ENCODE measurements around the gene CSNK1E. TPM values are rescaled to one million over a fixed set of nuclear protein-coding genes. Genes with fewer than 3 reads are reported as not detected.

The CSNK1E gene
- total RNA-seq, 2 experiments from 2014 or later, result 124 to 131 TPM

DNA sequence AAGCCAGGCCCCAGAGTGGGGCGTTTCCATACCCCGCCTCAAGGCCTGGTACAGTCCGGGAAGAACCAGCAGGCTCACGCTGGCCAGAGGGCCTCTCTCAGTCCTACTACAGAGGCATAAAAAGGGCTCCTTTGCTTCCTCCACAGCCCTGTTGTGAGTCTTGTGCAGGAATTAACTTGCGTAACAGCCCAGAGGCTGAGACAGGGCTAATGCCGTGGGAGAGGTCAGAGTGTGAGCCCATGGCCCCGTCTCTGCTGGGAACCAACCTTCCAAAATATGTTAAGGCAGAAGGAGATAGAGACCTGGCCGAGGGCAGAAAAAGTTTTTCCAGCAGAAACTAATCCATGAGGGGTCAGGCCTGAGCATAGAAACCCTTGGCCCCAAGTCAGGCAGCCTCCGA is 24.5 kb downstream of the CSNK1E start:
- ChIA-PET CTCF (no interaction called here), POLR2A (no interaction called here)

DNA sequence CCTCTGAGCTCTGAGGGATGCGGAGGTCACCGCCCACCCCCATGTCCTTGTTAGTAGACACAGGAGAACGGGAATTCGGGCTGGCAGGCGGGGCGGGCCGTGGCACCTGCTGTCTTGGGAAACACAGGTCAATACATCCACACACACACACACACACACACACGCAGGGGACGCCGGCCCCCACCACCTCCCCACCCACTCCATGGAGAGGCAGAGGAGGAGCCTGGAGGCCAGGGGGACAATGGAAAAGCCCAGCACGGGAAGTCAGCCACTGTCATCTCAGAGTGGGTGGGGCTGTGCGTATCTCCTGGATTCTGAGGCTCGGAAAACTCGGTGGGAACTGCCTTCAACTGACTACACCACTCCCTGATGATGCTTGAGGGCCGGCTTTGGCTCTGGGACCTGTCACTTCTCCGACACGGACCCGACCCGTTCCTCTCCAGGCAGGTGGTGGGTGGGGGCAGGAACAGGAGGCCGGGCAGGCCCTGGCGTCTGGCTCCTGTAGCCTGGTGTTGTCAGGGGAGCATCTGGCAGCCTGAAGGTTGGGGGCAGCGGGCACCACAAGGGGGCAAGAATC is 25.9 kb downstream of the CSNK1E start:
- CTCF ChIA-PET, result no interaction called here
- POLR2A ChIA-PET, result interaction anchor here (0.7 kb wide), 1 partner anchor 374 kb away, joined by 4 read pairs; no protein-coding TSS in a partner anchor

DNA sequence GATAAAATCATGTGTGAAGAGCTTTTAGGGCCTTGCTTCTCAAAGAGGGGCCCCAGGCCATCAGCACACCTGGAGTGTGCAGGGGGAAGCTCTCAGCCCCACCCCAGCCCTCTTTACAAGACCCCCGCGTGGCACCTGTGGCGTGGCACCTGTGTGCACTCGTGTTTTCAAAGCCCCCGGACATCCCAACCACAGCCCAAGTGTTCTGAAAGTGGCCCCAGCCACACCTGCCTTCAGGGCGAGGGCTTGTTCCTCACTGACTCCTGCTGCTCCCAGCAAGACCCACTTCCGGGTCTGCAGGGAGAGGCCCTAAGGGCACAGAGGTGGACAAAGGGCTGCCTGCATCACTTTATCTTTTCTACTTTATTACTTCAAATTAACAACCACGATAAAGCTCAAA is 26.9 kb downstream of the CSNK1E start:
- POLR2A ChIA-PET, result interaction anchor here (0.7 kb wide), 1 partner anchor 373 kb away, joined by 4 read pairs; no protein-coding TSS in a partner anchor

DNA sequence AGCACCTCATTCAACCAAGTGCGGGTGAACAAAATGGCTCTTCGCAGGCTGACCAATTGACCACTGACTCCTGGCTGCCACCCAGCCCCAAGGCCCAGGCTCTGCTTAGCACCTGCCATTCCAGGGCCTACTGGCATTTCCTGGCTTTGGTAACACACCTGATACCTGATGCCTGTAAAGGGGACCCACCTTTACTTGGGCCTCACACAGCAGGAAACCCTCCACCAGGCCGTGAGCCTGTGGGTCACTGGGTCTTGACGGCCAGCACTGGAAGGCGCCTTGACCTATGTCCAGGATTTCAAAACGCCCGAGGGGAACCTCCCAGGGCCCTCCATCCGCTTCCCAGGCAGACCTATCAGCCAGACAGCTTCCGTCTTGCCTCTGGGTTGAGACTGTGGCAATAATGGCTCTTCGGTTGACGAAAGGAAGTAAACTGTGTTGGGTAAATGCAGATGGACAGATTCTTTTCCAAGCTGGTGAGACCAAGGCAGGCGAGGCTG is 27.6 kb downstream of the CSNK1E start:
- ChIA-PET CTCF (interaction anchor here (0.5 to 1.4 kb wide), 2 partner anchors 24 to 225 kb away, joined by 3 read pairs; no protein-coding TSS in a partner anchor), POLR2A (no interaction called here)

More for the DNA sequence above, 26.9 kb downstream of the CSNK1E start:
- CTCF ChIA-PET, result interaction anchor here (0.5 to 1.4 kb wide), 2 partner anchors 24 to 224 kb away, joined by 3 read pairs; no protein-coding TSS in a partner anchor

DNA sequence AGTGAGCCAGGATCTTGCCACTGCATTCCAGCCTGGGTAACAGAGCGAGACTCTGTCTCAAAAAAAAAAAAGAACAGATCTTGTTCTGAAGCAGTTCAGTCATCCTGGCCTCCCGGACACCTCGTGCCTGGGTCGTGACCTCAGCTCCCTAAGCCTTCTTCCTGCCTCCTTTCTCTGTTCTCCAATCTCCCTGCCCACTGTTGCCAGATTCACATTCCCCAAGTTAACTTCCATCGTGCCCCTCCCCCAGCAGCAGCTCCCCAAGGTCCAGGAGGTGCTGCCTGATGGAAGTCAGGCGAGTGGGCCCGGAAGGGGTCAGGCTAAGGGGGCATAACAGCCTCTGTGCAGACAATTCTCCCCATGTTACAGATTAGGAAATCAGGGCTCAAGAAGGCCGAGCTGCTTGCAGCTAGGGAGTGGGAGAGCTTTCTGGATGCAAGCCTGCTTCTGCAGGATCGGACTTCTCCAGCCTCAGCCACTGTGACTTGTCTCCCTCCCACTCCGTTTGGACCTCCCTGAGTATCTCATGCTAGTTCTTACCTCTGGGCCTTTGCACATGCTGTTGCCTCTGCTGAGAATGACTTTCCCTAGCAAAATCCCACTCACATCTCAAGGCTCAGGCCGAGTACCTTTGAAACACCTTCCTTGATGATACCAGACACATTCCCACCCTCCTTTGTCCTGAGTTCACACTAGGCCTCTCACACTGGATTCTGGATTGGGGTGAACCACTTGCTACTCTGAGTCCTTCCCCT is 30.1 kb downstream of the CSNK1E start:
- POLR2A ChIA-PET, result interaction anchor here (0.7 kb wide), 1 partner anchor 338 kb away, joined by 3 read pairs; no protein-coding TSS in a partner anchor
- CTCF ChIA-PET, result interaction anchor here (1.4 kb wide), 1 partner anchor 235 kb away, joined by 3 read pairs; no protein-coding TSS in a partner anchor

DNA sequence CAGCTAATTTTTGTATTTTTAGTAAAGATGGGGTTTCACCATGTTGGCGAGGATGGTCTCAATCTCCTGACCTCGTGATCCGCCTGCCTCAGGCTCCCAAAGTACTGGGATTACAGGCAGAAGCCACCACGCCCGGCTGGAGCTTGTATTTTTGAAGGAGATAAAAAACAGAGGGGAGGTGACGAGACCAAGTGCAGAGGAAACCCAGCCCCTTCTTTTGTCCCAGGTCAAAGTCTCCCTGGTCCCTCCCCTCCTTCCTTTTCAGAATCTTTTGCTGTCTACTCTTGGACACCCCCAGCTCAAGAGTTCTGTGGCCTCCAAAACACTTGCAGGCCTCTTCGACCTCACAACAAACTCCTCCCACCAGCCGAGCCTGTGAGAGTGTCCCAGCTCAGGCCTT is 32.2 kb downstream of the CSNK1E start:
- ChIA-PET POLR2A (interaction anchor here (0.5 to 0.7 kb wide), 3 partner anchors 19 to 921 kb away, joined by 4 to 5 read pairs (median 4); no protein-coding TSS in a partner anchor), CTCF (interaction anchor here (0.5 kb wide), 1 partner anchor 39 kb away, joined by 3 read pairs; no protein-coding TSS in a partner anchor)

DNA sequence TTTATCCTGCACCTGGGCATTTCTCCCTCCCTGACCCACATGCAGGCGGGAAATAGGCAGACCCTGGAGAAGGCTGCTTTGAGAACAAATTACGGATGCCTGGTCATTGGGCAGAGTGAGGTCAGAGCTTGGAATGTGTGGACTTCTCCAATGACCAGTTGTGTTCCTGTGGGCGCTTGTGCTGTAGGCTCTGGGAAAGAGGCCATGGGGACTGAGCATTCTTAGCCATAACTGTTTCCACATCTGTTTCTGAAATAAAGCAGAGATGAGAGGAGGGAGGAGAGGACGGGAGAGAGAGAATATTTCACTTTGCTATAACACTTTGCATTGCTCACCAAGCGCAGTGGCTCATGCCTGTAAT is 33.2 kb downstream of the CSNK1E start:
- ChIA-PET POLR2A (interaction anchor here (0.7 kb wide), 1 partner anchor 18 kb away, joined by 4 read pairs; no protein-coding TSS in a partner anchor), CTCF (interaction anchor here (1.1 to 1.2 kb wide), 2 partner anchors 9 to 66 kb away, joined by 3 read pairs; no protein-coding TSS in a partner anchor)

DNA sequence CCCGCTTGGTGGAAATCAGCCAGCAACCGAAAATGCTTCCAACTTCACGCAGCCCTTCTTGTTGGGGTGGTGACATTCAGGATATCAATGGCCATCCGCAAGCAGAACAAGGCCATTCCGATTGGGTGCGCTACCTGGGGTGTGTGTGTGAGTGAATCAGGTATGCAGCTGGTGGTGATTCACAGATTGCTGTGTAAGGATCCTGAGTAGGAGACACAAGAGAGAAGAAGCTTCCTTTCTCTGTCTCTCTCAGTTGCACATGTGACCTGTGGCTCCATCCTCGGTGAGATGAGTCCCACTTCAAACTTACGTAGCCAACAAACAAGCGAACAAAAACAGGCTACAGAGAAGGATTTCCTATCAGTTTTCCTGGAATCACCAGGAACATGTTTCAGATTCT is 34.8 kb downstream of the CSNK1E start:
- ChIA-PET CTCF (no interaction called here), POLR2A (no interaction called here)

DNA sequence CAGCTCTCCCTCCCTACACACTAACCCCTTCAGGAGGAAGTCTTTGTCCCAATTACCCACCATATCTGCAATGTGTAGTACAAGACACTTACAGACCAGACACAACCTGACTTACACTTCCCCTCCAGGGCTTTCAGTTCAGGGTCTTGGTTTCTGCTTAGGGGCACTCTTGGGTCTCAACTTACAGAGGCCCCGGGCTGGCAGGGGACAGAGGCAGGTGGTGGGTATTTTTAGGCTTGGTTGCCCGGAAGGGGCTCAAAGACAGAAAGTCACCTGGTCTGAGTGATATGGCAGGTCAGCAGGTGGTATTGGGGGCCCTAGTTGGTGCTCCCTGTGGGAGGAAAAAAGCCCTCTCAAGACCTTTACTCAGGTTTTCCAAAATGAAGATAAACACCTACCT is 41.1 kb downstream of the CSNK1E start:
- ChIA-PET CTCF (no interaction called here), POLR2A (no interaction called here)

DNA sequence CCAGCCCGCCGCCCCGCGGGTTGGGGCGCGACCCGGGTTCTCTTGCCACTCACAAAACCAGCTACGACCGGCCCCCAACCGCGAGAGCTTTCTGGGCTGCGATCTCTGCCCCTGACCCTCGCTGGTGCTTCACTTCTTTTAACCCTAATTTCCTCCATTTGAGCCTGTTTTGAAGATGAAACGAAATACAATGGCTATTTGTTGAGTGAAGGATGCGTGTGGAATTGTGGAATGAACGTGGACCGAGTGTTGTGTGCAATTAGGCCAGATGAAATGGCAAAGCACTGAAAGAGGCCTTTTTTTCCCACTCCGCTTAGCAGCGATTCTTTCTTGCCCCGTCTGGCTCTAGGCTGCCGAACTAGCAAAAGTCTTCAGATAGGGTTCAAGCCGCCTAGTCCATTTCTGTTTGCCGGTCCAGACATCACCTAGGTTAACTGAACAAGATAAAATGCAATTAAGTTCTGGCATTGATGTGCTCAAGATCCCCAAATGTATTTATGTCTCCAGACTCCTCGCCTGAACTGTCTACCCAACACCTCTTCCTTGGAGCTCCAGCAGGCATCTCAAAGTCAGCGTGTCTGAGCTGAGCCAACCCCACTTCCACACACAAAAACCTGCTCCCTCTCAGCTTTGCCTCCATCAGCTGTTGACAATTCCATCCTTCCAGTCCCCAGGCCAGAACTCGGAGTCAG is 44.0 kb downstream of the CSNK1E start:
- ChIA-PET POLR2A (interaction anchor here (0.6 kb wide), 1 partner anchor 32 kb away, joined by 6 read pairs; no protein-coding TSS in a partner anchor), CTCF (interaction anchor here (1.1 kb wide), 1 partner anchor 221 kb away, joined by 3 read pairs; no protein-coding TSS in a partner anchor)

DNA sequence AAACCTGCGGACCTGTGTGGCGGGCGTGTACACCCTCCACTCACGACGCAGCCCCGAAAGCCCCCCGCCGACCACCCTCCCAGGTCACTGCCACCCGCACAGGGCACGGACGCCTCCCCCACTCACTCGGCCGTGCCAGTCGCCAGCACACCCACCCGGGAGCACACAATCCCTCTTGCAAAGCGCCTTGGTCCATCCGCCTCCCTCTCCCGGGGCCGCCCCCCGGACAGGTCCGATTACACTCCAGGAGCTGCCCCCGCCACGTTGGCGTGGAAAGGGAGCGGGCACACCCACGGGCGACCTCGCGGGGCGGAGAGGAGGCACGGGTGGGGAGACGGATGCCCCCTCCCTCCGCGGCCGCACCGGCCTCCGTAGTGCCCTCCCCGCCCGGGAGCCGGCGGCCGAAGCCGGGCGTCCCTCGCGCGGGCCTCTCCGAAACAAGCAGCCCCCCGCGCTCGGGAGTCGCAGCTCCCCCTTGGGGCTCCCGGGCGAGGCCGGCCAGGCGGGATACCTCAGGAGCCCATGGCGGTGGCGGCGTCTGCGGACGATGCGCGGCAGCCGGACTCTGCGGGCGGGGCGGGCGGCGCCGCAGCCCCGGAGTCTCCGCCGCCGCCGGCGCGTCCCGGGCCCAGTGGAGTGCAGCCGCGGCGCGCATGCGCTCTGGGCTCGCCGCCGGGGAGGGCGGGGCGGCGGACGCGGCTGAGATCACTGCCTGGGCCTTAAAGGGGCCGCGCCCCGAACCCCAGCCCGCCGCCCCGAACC is 44.7 kb downstream of the CSNK1E start, which contains the start of gene TMEM184B:
TSS of gene TMEM184B (minus strand) at position 638 of the 762 bp plus-strand sequence. CDS start 25,049 bp downstream, outside the sequence.
- CTCF ChIA-PET, result interaction anchor here (0.6 to 1.1 kb wide), 2 partner anchors 190 to 220 kb away, joined by 3 read pairs; no protein-coding TSS in a partner anchor
- POLR2A ChIA-PET, result interaction anchor here (0.6 kb wide), 1 partner anchor 83 kb away, joined by 5 read pairs; no protein-coding TSS in a partner anchor

DNA sequence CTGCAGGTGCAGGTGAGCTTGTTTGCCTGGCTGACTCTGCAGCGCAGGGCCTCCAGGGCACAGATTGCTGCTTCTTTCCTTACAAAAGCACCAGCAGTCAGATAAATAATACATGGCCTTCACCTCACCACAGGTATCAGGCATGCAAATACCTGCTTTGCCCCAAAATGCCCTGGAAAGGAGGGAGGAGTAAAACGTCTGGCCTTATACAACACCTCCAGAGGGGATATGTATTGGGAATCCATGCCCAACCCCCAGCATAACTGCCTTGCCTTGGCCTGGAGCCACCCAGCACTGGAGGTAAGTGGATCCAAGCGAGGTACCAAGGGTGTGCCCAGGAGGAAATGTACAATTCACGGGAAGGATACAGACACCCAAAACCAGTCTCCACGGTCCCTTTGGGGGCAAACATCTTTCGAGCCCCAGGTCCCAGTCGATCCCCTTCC is 45.3 kb downstream of the CSNK1E start:
- ChIA-PET POLR2A (interaction anchor here (0.6 kb wide), 1 partner anchor 82 kb away, joined by 5 read pairs; no protein-coding TSS in a partner anchor), CTCF (interaction anchor here (0.6 to 1.0 kb wide), 2 partner anchors 157 to 190 kb away, joined by 3 read pairs; no protein-coding TSS in a partner anchor)

DNA sequence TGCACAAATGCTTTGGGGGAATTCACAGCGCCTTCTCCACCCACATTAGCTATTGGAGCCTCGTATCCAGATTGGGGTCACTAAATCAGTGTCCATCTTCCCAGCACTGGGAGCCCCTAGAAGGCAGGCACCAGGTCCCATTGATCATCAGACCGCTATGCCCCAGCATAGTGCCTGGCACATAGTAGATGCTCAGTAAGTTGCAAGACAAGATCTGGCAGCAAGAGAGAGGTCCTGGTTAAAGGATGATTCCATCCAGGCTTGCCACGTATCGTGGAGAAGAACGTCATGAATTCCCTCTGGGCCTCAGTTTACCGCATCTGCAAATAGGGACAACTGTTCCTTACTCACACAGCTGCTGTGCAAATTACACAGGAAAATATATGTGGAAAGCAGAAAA is 46.1 kb downstream of the CSNK1E start:
- POLR2A ChIA-PET, result no interaction called here
- CTCF ChIA-PET, result interaction anchor here (1.0 kb wide), 1 partner anchor 157 kb away, joined by 3 read pairs; no protein-coding TSS in a partner anchor

DNA sequence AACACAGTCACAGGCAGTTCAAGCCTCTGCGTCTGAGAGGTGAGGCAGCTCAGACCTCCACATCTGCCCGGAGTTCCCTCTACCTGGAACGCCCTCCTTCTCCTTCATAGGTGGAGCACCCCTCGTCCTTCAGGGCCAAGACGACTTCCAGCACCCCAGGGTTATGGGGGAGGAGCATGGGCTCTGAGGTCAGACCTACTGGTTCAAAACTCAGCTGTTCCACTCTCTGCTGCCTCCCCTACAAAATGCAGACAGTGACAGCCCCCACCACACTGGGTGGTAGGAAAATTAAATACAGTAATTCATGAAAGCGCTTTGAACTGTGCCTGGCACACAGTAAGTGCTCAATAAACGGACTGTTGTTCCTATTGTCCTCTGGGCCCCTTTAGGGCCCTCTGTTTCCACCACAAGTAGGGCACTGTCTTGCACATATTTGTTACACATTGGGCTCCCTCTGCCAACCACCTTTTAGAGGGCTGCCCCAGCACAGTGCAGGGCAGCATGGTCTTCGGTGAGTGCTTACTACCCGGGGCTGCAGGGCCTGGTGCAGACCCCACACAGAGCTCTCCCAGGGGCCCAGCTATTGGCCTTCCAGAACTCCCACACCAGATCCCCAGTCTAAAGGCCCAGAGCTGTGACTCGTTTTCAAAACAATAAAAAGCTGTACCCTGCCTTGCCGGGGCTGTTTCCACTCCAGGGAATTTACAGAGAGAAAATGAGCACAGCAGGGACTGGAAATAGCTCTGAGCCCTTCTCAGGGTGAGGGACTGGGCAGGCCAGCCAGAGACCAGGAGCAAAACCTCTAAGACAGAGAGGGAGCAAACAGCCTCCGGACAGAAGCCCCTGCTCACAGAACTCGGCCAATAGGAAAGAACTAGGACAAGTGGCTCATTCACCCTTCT is 46.9 kb downstream of the CSNK1E start:
- CTCF ChIA-PET, result no interaction called here
- POLR2A ChIA-PET, result no interaction called here

DNA sequence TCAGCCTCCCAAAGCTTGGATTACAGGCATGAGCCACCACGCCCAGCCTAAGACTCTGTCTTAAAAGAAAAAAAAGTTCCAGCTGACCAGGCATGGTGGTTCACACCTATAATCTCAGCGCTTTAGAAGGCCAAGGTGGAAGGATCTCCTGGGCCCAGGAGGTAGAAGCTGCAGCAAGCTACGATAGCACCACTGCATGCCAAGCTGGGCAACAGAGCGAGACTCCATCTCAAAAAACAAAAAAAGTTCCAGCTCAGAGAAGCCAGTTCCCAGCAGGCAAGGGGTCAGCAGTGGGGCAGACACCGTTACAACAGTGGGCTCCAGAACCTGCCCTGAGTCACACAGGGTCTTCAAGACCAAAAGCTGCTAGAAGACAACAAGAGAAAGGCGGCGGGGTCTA is 47.8 kb downstream of the CSNK1E start:
- POLR2A ChIA-PET, result no interaction called here
- CTCF ChIA-PET, result interaction anchor here (1.0 to 1.3 kb wide), 2 partner anchors 9 to 155 kb away, joined by 3 read pairs; no protein-coding TSS in a partner anchor

DNA sequence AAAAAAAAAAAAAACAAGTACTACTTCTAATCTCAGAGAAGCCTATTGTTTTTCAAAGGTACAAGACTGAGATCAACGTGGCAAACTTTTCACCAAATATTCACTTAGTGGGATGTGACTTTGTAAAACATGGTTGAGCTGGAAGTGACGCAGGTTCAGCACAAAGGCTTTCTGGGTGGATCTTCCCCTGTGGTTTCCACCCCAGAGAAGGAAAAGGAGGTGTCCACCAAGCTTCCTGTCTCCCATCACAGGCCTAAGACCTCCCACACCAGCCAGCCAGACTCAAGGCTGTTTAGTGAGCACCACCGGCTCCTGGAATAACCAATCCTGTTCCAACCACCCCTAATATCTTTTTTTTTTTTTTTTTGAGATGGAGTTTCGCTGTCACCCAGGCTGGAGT is 50.1 kb downstream of the CSNK1E start:
- POLR2A ChIA-PET, result no interaction called here
- CTCF ChIA-PET, result interaction anchor here (0.7 to 1.0 kb wide), 3 partner anchors 59 to 278 kb away, joined by 3 read pairs; no protein-coding TSS in a partner anchor

DNA sequence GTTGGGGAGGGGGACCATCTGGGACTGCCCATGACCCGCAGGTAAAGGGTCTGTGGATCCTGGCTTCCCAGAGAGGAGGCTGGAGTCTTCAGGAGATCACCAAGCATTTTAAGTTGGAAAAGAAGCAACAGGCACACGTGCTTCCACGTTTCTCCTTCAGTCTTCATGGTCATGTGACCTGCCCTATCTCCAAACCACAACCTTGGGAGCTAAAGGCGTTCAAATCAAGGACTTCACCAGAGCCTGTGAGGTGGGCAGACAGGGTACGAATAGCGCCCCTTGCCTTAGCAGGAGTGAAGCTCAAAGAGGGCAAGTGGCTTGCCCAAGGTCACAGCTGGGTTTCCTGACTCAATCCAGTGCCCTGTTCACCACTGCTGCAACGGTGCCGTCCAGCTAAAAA is 51.1 kb downstream of the CSNK1E start:
- POLR2A ChIA-PET, result interaction anchor here (0.6 kb wide), 1 partner anchor 18 kb away, joined by 4 read pairs; no protein-coding TSS in a partner anchor
- CTCF ChIA-PET, result no interaction called here

All from activated CD8-positive, alpha-beta memory T cell treated with anti-CD3 and anti-CD28 coated beads for 36 hours (primary cell).